Measurements from ENCODE around the gene MYLK. TPM values are rescaled to one million over a fixed set of nuclear protein-coding genes. Genes with fewer than 3 reads are reported as not detected.
A peak's percentile ranks its signal among the peaks of the same experiment; 100 is the strongest.

MYLK gene, protein sequence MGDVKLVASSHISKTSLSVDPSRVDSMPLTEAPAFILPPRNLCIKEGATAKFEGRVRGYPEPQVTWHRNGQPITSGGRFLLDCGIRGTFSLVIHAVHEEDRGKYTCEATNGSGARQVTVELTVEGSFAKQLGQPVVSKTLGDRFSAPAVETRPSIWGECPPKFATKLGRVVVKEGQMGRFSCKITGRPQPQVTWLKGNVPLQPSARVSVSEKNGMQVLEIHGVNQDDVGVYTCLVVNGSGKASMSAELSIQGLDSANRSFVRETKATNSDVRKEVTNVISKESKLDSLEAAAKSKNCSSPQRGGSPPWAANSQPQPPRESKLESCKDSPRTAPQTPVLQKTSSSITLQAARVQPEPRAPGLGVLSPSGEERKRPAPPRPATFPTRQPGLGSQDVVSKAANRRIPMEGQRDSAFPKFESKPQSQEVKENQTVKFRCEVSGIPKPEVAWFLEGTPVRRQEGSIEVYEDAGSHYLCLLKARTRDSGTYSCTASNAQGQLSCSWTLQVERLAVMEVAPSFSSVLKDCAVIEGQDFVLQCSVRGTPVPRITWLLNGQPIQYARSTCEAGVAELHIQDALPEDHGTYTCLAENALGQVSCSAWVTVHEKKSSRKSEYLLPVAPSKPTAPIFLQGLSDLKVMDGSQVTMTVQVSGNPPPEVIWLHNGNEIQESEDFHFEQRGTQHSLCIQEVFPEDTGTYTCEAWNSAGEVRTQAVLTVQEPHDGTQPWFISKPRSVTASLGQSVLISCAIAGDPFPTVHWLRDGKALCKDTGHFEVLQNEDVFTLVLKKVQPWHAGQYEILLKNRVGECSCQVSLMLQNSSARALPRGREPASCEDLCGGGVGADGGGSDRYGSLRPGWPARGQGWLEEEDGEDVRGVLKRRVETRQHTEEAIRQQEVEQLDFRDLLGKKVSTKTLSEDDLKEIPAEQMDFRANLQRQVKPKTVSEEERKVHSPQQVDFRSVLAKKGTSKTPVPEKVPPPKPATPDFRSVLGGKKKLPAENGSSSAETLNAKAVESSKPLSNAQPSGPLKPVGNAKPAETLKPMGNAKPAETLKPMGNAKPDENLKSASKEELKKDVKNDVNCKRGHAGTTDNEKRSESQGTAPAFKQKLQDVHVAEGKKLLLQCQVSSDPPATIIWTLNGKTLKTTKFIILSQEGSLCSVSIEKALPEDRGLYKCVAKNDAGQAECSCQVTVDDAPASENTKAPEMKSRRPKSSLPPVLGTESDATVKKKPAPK (N-terminal part only)
- total RNA-seq: 10 to 100 TPM; 30.5 to 85.1 TPM

DNA sequence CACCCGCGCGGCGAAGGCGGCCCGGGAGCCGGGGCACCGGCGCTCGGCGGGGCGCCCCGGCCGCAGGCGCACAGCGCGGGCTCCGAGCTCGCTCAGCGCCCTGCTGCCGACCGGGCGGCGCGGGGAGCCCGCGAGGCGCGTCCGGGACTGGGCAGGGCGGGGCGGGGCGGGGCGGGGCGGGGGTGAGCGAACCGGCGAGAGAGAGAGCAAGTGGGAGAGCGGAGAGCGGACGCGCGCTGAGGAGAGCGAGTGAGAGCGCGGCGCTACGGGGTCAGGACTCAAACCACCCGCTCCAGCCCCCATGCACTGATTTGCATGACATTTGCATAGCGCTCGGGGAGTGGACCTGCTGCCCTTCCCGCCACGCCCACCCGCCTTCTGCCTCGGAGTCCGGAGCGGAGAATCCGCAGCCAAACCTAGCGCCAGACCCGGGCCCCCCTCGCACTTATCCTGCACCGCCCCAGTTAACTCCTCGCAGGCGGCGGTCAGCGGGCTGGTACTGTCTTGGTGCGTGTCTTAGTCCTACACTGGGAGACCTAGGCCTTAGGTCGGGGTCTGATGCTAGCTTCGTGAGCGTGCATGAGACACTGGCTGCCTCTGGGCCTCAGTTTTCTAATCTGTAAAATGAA, at the start of gene MYLK:
TSS of gene MYLK (minus strand) at position 130 of the 629 bp plus-strand sequence. CDS start 90,491 bp downstream, outside the sequence.
- no peak within 1 kb of the TSS for H3K27ac ChIP-seq

DNA sequence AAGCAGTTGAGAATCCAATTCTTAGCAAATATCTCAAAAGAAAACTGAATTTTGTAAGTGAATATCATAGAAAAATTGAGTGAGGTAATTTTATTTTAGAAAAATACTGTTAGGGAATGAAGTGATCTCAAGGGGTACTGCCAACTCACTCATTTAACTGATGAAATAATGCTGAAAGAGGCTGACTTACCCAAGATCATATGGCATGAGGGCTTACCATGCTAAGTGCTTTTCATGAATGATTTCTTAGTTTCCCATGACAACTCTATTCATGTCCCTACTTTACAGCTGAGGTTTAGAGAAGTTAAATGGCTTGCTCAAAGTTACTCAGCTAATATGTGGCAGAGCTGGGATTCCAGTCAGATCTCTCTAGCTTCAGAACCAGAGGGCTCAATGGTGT, 46.3 kb upstream of the MYLK start:
- Histone ChIP-seq H3K4me1 (no peaks in the 10 kb centered on the region), H3K4me3 (no peak overlapping the region), H3K9me3 (no peaks in the 10 kb centered on the region), H3K27me3 (no peaks in the 10 kb centered on the region), H3K36me3 (no peaks in the 10 kb centered on the region), H3K27ac (no peak overlapping the region)
- TF ChIP-seq, protein P1, sequence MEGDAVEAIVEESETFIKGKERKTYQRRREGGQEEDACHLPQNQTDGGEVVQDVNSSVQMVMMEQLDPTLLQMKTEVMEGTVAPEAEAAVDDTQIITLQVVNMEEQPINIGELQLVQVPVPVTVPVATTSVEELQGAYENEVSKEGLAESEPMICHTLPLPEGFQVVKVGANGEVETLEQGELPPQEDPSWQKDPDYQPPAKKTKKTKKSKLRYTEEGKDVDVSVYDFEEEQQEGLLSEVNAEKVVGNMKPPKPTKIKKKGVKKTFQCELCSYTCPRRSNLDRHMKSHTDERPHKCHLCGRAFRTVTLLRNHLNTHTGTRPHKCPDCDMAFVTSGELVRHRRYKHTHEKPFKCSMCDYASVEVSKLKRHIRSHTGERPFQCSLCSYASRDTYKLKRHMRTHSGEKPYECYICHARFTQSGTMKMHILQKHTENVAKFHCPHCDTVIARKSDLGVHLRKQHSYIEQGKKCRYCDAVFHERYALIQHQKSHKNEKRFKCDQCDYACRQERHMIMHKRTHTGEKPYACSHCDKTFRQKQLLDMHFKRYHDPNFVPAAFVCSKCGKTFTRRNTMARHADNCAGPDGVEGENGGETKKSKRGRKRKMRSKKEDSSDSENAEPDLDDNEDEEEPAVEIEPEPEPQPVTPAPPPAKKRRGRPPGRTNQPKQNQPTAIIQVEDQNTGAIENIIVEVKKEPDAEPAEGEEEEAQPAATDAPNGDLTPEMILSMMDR (IDR thresholded peaks at IDR 0.05): no peak
- DNase-seq (ENCODE audit: low spot score): no peak

More for the DNA sequence above, at the start of gene MYLK:
- Histone ChIP-seq H3K4me3 (peak within 1 kb of the TSS; percentile 30 to 52), H3K9me3 (no peaks in the 10 kb centered on the region), H3K4me1 (peaks cover 0 to 11% of the 10 kb centered on the region in 2 donors), H3K27me3 (no peaks in the 10 kb centered on the region), H3K36me3 (no peaks in the 10 kb centered on the region)
- TF ChIP-seq, protein P1 (IDR thresholded peaks at IDR 0.05): no peak
- no peak for DNase-seq (ENCODE audit: low spot score)

DNA sequence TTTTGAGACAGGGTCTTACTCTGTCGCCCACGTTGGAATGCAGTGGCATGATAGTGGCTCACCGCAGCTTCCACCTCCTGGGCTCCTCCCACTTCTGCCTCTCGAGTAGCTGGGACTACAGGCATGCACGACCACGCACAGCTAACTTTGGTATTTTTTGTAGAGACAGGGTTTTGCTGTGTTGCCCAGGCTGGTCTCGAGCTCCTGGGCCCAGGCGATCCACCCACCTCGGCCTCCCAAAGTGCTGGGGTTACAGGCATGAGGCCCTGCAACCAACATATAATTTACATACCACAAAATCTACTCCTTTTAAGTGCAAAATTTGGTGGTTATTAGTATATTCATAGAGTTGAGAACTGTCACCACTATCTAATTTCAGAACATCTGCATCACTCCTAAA, 45.2 kb upstream of the MYLK start:
- Histone ChIP-seq H3K9me3 (no peaks in the 10 kb centered on the region), H3K27ac (no peak overlapping the region), H3K4me3 (no peak overlapping the region), H3K36me3 (no peaks in the 10 kb centered on the region), H3K27me3 (no peaks in the 10 kb centered on the region), H3K4me1 (no peaks in the 10 kb centered on the region)
- TF ChIP-seq, protein P1 (IDR thresholded peaks at IDR 0.05): no peak
- no peak for DNase-seq (ENCODE audit: low spot score)

DNA sequence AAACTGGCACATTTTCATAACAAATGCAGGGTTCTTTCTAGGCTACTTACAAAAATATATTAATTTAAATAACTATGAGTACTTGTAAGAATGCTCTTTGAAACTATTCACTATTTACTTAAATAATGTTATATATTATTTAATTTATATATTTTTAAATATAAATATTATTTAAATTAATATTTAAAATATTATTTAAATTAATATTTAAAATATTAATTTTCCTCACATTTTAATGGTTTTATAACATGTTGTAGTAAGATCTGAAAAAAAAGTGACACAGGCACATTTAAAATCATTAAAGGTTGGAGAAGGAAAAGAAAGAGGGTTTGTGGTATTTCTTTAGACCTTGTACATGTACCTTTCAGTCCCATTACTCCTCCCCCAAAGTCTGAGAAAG, 42.3 kb upstream of the MYLK start:
- Histone ChIP-seq H3K36me3 (no peaks in the 10 kb centered on the region), H3K27me3 (no peaks in the 10 kb centered on the region), H3K4me1 (no peaks in the 10 kb centered on the region), H3K27ac (no peak overlapping the region), H3K4me3 (no peak overlapping the region), H3K9me3 (peaks cover 0 to 13% of the 10 kb centered on the region in 2 donors)
- TF ChIP-seq, protein P1 (IDR thresholded peaks at IDR 0.05): no peak
- no peak for DNase-seq (ENCODE audit: low spot score)

DNA sequence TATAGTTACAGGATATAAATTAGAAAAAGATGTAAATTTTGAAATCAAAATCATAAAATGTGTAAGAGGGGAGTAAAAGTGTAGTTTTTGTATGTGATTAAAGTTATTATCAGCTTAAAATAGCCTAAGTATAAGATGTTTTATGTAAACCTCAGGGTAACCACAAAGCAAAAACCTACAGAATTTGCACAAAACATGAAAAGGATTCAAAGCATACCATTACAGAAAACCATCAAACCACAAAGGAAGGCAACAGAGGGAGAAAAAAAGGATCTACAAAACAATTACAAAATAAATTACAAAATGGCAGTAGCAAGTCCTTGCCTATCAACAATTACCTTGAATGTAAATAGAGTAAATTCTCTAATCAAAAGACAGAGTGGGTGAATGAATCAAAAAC, 36.7 kb upstream of the MYLK start:
- H3K9me3 ChIP-seq: peaks cover 0 to 28% of the 10 kb centered on the region in 2 donors
- H3K27me3 ChIP-seq: no peaks in the 10 kb centered on the region
- no peaks in the 10 kb centered on the region for H3K4me1 ChIP-seq
- DNase-seq (ENCODE audit: low spot score): no peak
- no peaks in the 10 kb centered on the region for H3K36me3 ChIP-seq
- H3K27ac ChIP-seq: no peak overlapping the region
- no peak overlapping the region for H3K4me3 ChIP-seq
- TF ChIP-seq, protein P1 (IDR thresholded peaks at IDR 0.05): no peak
